GM18858 (cell line): ENCODE measurements around the gene EGFR.

Experiments used
- ATAC-seq: cut with Tn5 transposase; IDR thresholded peaks from one replicate; pipeline ENCODE4 v1.9.1; 2021; ENCODE audit not compliant: unreplicated experiment

Gene EGFR

DNA sequence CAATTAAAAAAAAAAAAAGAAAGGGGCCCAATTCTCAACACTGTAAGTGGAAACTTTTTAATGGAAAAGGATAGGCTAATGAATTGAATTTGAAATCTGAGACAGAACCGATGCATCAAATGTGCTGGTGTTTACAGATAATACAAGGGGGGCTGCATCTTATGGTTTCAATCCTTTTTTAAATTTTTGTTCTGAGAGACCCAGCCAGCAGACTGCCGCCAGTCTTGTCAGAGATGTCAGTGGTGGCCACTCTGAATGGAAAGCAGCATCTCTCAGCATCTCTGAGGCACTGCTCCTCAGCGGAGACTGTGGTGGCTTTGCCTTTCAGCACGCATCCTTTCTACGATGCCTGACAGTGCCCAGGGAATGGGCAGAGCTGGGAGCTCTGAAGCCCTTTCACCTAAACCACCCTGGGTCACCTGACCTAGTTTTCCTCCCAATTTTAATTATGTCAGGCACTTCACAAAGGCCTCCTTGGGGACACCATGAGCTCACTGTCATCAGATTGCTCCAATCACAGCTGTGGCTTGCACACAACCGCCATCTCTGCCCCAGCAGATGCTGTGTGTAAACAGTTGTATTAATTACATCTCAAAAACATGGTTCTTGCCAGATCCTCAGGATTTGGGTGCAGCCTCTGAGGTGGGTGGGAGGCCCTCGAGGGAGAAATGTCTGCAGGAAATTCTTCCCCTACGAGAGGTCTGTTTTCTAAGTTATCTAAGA is 81.2 kb downstream of the EGFR start:
- ATAC-seq = no peak

GRCh38 chr7:55100544-55101327 is 81.9 kb downstream of the EGFR start:
- no peak for ATAC-seq

DNA sequence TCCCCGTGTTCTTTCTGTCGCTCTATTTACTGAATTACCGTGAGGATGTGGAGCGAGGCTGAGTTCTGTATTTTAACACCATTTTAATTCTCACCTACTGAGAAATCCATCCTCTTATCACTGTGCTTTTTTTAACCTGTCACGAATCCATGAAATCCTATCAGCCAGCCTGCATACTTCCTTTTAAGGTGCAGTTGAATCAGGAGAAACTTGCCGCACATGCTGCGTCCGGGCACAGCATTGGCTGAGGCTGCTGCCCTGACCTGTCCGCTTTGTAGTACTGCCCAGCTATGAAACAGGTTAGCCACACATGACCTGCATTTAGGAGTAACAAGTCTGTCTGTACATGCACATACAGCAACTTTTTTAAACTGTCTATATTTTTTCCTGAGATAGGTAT is 82.5 kb downstream of the EGFR start:
- no peak for ATAC-seq

DNA sequence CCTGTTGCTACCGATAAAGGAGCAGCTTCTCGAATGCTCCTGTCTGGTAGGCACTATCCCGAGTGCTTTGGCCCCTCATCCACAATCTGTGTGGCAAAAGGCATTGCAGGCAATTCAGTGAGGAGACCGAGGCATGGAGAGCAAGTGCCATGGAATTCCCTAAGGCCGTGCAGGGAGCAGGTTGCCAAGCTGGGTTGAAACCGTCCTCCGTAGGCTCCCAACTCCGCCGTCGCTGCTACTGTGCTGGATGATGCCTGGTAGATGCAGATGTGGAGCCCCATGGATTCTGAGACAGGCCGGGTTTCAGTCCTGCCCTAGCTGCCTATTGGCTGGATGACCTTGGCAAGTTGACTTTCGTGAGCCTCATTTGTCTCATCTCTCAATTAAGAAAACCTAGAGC is 85.3 kb downstream of the EGFR start:
- no peak for ATAC-seq

- no peak for ATAC-seq
These were observed 86.1 kb downstream of the EGFR start for GRCh38 chr7:55104712-55105433.

- ATAC-seq = no peak
These were observed 87.1 kb downstream of the EGFR start for GRCh38 chr7:55105952-55106351.

- ATAC-seq = no peak
These were observed 89.1 kb downstream of the EGFR start for GRCh38 chr7:55107946-55108345.

DNA sequence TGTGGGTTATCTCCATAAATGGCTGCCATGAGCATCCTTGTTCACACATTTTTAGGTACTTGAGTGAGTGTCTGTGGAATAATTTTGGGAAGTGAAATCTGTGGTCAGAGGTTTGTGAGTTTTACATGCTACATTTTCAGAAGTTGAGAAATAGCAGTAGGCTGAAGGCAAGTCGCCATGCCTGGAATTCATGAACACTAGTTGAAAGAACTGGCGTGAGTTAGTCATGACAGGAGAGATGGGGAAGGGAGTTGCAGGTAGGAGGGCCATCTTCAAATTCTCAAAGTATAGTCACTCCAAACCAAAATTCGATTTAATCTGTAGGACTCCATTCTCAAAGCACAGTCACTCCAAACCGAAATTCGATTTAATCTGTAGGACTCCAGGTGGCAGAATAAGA is 89.6 kb downstream of the EGFR start:
- no peak for ATAC-seq

GRCh38 chr7:55108818-55109217 is 90.0 kb downstream of the EGFR start:
- ATAC-seq = no peak

DNA sequence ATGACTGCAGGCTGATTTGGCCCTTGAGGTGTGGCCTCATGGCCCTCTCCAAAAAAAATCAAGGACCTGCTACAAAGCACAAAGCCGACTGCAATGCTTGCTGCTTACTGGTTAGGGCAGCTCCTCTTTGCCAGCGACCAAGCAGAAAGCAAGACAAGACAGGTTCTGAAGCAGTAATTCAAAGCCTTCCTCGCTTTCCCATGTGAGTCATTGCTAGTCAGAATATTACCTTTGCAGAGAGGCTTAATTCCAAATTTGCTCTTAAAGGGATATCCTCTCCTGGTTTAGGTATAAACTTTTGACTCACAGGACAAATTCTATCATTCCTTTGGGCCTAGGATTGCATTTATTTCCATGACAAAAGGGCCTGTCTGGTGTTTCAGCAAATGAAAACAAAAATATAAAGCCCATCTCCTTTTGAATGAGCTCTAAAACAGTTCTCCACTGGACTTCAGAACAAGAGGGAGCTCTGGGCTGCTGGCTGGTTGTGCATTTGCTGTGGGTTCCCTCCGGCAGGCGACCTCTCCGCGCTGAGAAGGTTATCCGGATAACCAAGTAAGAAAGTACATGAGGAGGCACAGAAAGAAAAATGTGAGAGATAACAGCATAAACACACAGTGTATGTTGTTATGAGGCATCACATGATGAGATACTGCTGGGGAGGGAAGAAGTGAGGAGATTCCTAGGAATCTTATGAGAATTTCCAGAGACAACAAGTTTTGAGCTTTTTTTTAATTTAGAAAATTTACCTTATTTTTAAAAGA is 90.8 kb downstream of the EGFR start:
- no peak for ATAC-seq

- no peak for ATAC-seq
These were observed 91.6 kb downstream of the EGFR start for GRCh38 chr7:55110282-55110992.

- ATAC-seq = no peak
These were observed 92.2 kb downstream of the EGFR start for GRCh38 chr7:55110993-55111361.

- no peak for ATAC-seq
These were observed 93.2 kb downstream of the EGFR start for GRCh38 chr7:55112056-55112455.

DNA sequence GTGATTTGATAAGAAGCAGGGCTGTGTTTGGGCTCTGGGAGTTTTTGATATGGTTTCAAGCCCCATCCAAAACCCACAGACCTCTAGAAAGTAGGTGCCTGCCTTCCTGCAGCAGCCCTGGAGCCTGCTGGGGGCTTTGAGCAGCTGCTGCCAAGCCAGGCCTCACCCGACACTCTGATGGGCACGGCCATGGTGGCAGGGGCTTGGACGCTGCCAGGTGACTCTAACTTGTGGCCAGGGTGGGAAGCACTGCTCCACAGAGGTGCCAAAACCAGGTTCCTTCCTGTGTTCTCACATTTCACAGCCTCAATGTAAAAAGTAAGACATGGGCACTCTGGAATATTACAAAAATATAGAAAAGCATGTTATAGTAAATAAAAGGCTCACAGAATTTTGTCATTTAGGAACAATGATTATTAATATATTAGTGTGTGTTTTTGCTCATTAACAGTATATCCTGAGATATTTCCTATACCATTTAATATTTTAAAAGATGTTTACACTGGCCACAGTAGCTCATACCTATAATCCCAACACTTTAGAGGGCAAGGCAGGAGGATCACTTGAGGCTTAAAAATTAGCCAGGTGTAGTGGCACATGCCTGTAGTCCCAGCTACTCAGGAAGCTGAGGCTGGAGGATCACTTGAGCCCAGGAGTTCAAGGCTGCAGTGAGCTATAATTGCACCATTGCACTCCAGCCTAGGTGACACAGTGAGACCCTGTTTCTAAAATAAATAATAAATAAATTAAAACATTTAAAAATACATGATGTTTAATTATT is 95.1 kb downstream of the EGFR start:
- ATAC-seq = no peak

DNA sequence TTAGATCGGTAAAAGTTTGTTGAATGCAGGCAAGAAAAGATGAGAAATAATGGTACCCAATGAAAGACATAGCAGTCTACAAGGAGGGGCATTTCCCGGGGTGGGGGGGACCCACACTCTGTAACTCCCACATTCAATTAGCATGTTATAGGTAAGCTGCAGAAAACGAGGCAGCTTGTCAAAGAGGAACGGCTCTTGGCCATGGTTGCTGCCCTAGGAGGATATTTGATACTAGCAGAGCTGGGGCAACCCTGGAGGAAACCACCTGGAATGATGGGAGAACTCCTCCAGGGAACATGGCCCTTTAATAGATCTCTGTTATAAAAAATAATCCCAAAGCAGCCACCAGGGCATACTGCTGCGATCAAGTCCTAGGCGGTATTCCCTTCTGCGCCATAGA is 98.5 kb downstream of the EGFR start:
- no peak for ATAC-seq

- no peak for ATAC-seq
These were observed 99.6 kb downstream of the EGFR start for GRCh38 chr7:55118426-55118825.

DNA sequence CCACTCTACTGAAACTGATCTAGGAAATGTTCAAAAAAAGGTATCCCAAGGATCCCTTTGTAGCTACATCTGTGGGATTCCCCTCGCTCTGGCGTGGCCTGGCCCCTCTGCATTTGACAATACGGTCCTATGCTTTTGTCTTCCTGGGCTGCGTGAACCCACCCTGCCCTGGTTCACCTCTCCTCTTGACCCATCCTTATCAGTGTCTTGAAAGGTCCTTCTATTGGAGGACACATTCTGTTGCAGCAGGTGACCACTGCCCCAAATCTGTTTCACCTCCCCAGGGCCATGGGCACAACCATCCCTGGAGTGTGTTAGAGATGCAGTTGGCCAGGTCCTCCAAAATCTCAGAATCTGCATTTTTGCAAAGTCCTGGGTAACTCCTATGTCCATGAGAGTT is 100.8 kb downstream of the EGFR start:
- ATAC-seq = no peak

GRCh38 chr7:55120074-55120473 is 101.3 kb downstream of the EGFR start:
- no peak for ATAC-seq

DNA sequence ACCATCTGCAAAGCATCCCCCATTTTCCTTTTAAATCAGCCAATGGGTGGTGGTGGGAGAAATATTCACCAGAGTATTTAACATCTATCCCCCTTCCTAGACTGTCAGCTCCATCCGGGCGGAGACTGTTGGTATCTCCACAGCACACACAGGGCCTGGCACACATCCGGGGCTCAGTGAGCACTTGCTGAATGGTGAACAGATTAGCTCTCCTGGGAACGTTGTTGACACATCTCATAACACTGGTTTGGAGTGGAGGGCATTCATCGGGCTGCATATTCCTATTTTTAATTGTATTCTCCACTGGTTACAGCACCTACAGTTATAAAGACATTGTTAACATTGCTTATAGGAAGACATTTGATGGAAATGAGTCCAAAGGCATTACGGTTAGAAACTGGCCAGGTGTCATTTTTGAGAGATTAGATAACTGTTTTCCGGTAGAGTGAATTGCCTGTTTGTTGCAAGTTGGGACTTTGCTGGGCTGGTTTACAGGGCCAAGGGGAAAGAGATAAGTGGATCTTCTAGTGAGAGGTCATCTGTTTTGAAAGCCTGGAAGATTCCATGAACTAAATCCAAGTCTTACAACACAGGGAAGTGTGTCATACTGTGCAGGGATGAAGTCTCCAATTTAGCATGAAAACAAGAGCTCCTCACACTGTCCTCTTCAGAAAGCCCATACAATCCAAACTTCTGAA is 101.8 kb downstream of the EGFR start:
- ATAC-seq = no peak
